Ishikawa (cell line): Measurements from ENCODE around the gene FKBP9.

ENCODE experiments used
- EP300 ChIP-seq: IDR thresholded peaks from 2 replicates; pipeline ENCODE4 v1.6.1; 2012; ENCODE audit warnings: borderline replicate concordance
- TCF12 ChIP-seq: IDR thresholded peaks from 2 replicates; pipeline ENCODE4 v1.6.1; 2012; ENCODE audit warnings: low read depth
- TEAD4 ChIP-seq: IDR thresholded peaks from 2 replicates; pipeline ENCODE4 v1.6.1; 2012
- TF ChIP-seq, protein P1 (sequence below): IDR thresholded peaks from 2 replicates; pipeline ENCODE4 v1.6.1; 2012; ENCODE audit warnings: low read depth, mild to moderate bottlenecking
- TF ChIP-seq, protein P2 (sequence below): IDR thresholded peaks from 2 replicates; pipeline ENCODE4 v1.6.1; 2012

DNA sequence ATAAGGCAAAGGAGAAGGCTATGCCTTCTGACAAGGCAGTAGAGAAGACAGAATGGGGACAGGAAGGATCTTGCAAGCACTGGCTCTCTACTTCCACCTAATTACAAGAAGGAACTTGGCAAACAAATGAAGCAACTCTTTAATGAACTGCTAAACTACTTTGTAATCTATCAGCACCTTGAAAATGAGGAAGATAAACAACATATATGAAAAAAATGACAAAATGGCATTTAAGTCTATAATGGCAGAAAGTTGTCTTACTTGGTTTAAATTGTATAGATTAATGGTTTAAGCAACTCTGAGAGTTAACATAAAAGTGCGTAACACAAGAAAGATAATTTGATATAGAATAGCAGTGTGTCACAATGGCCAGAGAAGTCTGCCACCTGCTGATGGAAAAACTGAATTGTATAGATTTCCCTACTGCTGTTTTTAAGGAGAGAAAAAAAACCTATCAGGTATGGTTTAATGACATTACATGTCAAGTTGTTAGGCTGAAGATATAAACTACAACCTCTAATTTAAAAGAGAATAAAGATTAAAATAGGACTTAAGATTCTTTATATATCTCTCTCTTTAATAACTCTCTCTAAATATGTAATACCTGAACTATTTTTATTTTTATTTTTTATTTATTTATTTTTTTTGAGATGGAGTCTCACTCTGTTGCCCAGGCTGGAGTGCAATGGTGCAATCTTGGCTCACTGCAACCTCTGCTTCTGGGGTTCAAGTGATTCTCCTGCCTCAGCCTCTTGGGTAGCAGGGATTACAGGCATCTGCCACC lies 93.5 kb downstream of the FKBP9 start:
- TF ChIP-seq TEAD4 (no peak), EP300 (no peak), TCF12 (no peak)
- TF ChIP-seq, protein P1, sequence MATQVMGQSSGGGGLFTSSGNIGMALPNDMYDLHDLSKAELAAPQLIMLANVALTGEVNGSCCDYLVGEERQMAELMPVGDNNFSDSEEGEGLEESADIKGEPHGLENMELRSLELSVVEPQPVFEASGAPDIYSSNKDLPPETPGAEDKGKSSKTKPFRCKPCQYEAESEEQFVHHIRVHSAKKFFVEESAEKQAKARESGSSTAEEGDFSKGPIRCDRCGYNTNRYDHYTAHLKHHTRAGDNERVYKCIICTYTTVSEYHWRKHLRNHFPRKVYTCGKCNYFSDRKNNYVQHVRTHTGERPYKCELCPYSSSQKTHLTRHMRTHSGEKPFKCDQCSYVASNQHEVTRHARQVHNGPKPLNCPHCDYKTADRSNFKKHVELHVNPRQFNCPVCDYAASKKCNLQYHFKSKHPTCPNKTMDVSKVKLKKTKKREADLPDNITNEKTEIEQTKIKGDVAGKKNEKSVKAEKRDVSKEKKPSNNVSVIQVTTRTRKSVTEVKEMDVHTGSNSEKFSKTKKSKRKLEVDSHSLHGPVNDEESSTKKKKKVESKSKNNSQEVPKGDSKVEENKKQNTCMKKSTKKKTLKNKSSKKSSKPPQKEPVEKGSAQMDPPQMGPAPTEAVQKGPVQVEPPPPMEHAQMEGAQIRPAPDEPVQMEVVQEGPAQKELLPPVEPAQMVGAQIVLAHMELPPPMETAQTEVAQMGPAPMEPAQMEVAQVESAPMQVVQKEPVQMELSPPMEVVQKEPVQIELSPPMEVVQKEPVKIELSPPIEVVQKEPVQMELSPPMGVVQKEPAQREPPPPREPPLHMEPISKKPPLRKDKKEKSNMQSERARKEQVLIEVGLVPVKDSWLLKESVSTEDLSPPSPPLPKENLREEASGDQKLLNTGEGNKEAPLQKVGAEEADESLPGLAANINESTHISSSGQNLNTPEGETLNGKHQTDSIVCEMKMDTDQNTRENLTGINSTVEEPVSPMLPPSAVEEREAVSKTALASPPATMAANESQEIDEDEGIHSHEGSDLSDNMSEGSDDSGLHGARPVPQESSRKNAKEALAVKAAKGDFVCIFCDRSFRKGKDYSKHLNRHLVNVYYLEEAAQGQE = no peak
- TF ChIP-seq, protein P2, sequence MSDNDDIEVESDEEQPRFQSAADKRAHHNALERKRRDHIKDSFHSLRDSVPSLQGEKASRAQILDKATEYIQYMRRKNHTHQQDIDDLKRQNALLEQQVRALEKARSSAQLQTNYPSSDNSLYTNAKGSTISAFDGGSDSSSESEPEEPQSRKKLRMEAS = no peak
